Measurements from ENCODE around the gene ATP5PD. TPM values are rescaled to one million over a fixed set of nuclear protein-coding genes. Genes with fewer than 3 reads are reported as not detected.

Gene ATP5PD
- total RNA-seq, 1 experiment from 2014 or later, result 344 TPM

DNA sequence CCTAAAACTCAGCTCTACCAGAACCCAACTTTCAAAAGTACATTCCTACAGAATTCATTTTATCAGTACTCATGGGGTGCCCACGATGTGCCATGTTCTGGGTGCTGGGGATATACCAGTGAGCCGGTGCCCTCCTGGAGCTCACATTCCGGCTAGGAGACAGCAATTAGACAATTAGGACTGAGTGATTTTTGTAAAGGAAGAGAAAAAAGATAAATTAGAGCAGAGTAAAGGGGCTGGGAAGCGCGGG lies 34.7 kb downstream of the ATP5PD start:
- H2BK20ac ChIP-seq (ENCODE audit: low read depth, low read length, poor library complexity, severe bottlenecking), result no peak overlapping the region
- H2BK5ac ChIP-seq (ENCODE audit: insufficient read length, low read length), result no peak overlapping the region
- WGBS (ENCODE audit: extremely low coverage, insufficient read length, low lambda C conversion rate), result no CpG with 5 or more reads among the region's 5 CpGs
- DNase-seq, result no peak
- H3K79me2 ChIP-seq (ENCODE audit: insufficient read depth, low read length), result no peaks in the 10 kb centered on the region
- H3K18ac ChIP-seq (ENCODE audit: insufficient read length, low read depth, low read length), result peak overlapping the region; percentile 61
- no peaks in the 10 kb centered on the region for H3K9me3 Mint-ChIP-seq
- peak overlapping the region; percentile 87 for H3K4me3 Mint-ChIP-seq
- H4K20me1 ChIP-seq (ENCODE audit: control insufficient read depth, insufficient read depth, insufficient read length), result no peaks in the 10 kb centered on the region
- peak overlapping the region; percentile 59 for H3K9ac ChIP-seq (ENCODE audit: extremely low read depth, insufficient read length, low read length)
- no peak for TF ChIP-seq CTCF (conservative IDR thresholded peaks at IDR 0.05)
- H3K27ac Mint-ChIP-seq, result peak overlapping the region; percentile 66 to 98 (median 96)
- no peaks in the 10 kb centered on the region; the same call in 1 of the 2 replicates for H3K4me1 ChIP-seq (ENCODE audit: insufficient read depth, low read length)
- no peak overlapping the region for H4K5ac ChIP-seq (ENCODE audit: insufficient read length, low read depth, low read length)
- peak overlapping the region; percentile 54 for H2BK120ac ChIP-seq (ENCODE audit: low read depth, low read length, poor library complexity, severe bottlenecking)
- no peaks in the 10 kb centered on the region for H3K27me3 ChIP-seq (ENCODE audit: insufficient read depth, low read length)
- H3K9me3 ChIP-seq (ENCODE audit: control insufficient read depth, low read depth, low read length), result no peaks in the 10 kb centered on the region
- no peak overlapping the region for H2AK5ac ChIP-seq (ENCODE audit: insufficient read length, low read length)
- H3K14ac ChIP-seq (ENCODE audit: insufficient read depth, low read length), result peak overlapping the region; percentile 60; the same call in 1 of the 2 replicates
- H3K23me2 ChIP-seq (ENCODE audit: insufficient read length, low read depth, low read length, poor library complexity, severe bottlenecking), result peaks cover 10% of the 10 kb centered on the region
- H3T11ph ChIP-seq (ENCODE audit: low read length), result no peak overlapping the region
- no peaks in the 10 kb centered on the region for H3K79me1 ChIP-seq (ENCODE audit: insufficient read depth, low read depth, low read length, poor library complexity, severe bottlenecking)
- no peak overlapping the region for H3K56ac ChIP-seq (ENCODE audit: insufficient read length, low read depth, low read length)
- no peak overlapping the region for H4K91ac ChIP-seq (ENCODE audit: insufficient read length, low read depth, low read length)
- H3K23ac ChIP-seq (ENCODE audit: insufficient read length, low read depth, low read length), result no peak overlapping the region
- H3K4ac ChIP-seq (ENCODE audit: low read depth, low read length), result peak overlapping the region; percentile 27; the same call in 1 of the 2 replicates
- peaks cover 23 to 25% of the 10 kb centered on the region in 2 experiments for H3K4me1 Mint-ChIP-seq
- no peak overlapping the region for H2BK15ac ChIP-seq (ENCODE audit: low read depth, low read length)
- peak overlapping the region; percentile 63 for H3K27ac ChIP-seq (ENCODE audit: insufficient read length, low read depth, low read length)
- peaks cover 6 to 16% (median 9%) of the 10 kb centered on the region in 3 experiments; a peak in 4 of 7 replicates for H3K36me3 Mint-ChIP-seq (ENCODE audit: insufficient read depth in 1 of 3, low read depth in 3 of 3)
- no peak overlapping the region for H2BK12ac ChIP-seq (ENCODE audit: insufficient read length, low read depth, low read length)
- H4K8ac ChIP-seq (replicated peaks; ENCODE audit: insufficient read length, low read depth, low read length), result no peak overlapping the region
- H3K4me2 ChIP-seq (ENCODE audit: insufficient read depth, insufficient read length, low read length), result peak overlapping the region; percentile 97
- H2AFZ ChIP-seq (ENCODE audit: low read length), result no peak overlapping the region
- peaks cover 2% of the 10 kb centered on the region for H3K27me3 Mint-ChIP-seq (ENCODE audit: low read depth)
